OCI-LY7 (cell line): ENCODE results near the gene EML6.

Experiments used
- EZH2phosphoT487 ChIP-seq: fragments of 200-600 bp; sonication (generic); IDR thresholded peaks from 2 replicates; pipeline ENCODE4 v1.6.1; 2018; ENCODE audit warnings: low read depth, borderline replicate concordance, mild to moderate bottlenecking, mixed run types, antibody characterized with exemption, low read length, moderate library complexity, mixed read lengths
- TF ChIP-seq, protein P1 (sequence below): fragments of 200-600 bp; sonication (generic); conservative IDR thresholded peaks from 2 replicates; pipeline ENCODE4 v1.5.1; 2014; ENCODE audit warnings: mild to moderate bottlenecking, antibody characterized with exemption, low read length, moderate library complexity, mixed read lengths

- TF ChIP-seq, protein P1, sequence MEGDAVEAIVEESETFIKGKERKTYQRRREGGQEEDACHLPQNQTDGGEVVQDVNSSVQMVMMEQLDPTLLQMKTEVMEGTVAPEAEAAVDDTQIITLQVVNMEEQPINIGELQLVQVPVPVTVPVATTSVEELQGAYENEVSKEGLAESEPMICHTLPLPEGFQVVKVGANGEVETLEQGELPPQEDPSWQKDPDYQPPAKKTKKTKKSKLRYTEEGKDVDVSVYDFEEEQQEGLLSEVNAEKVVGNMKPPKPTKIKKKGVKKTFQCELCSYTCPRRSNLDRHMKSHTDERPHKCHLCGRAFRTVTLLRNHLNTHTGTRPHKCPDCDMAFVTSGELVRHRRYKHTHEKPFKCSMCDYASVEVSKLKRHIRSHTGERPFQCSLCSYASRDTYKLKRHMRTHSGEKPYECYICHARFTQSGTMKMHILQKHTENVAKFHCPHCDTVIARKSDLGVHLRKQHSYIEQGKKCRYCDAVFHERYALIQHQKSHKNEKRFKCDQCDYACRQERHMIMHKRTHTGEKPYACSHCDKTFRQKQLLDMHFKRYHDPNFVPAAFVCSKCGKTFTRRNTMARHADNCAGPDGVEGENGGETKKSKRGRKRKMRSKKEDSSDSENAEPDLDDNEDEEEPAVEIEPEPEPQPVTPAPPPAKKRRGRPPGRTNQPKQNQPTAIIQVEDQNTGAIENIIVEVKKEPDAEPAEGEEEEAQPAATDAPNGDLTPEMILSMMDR = peak; percentile 63
- TF ChIP-seq EZH2phosphoT487 = no peak
These were observed 176.2 kb downstream of the EML6 start for GRCh38 chr2:54899576-54900200.
